ENCODE measurements around the gene TMEM248.
"Not testable (repeated sequence)": the region's sequence is repeated elsewhere in the genome, so short reads cannot be mapped to it uniquely, and the experiment has no call there.

DNA sequence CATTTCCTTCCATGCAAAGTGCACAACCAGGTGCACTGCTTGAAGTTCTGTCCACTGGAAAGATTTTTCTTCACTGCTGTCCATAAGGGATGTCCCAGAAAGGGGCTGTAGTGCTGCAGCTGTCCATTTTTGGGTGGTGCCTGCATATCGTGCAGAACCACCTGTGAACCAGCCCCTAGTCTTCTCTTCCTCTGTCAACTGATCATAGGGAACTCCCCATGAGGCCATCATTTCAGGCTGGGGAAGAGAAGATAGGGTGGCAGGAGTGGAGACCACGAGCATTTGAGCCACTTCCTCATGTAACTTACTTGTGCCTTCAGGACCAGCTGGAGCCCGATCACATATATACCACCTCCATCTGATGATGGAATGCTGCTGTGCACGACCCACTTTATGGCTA lies 12.4 kb upstream of the TMEM248 start:
- not testable (repeated sequence) for TF ChIP-seq ARNTL (CRISPR knock-in tag; IDR thresholded peaks at IDR 0.05; ENCODE audit: borderline replicate concordance, low read depth); ZFP3 (CRISPR knock-in tag; IDR thresholded peaks at IDR 0.05); SNAI2 (CRISPR knock-in tag; IDR thresholded peaks at IDR 0.05)
- TF ChIP-seq, protein P1, sequence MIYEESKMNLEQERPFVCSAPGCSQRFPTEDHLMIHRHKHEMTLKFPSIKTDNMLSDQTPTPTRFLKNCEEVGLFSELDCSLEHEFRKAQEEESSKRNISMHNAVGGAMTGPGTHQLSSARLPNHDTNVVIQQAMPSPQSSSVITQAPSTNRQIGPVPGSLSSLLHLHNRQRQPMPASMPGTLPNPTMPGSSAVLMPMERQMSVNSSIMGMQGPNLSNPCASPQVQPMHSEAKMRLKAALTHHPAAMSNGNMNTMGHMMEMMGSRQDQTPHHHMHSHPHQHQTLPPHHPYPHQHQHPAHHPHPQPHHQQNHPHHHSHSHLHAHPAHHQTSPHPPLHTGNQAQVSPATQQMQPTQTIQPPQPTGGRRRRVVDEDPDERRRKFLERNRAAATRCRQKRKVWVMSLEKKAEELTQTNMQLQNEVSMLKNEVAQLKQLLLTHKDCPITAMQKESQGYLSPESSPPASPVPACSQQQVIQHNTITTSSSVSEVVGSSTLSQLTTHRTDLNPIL (CRISPR knock-in tag; IDR thresholded peaks at IDR 0.05; ENCODE audit: low read depth): not testable (repeated sequence)
- TF ChIP-seq, protein P2, sequence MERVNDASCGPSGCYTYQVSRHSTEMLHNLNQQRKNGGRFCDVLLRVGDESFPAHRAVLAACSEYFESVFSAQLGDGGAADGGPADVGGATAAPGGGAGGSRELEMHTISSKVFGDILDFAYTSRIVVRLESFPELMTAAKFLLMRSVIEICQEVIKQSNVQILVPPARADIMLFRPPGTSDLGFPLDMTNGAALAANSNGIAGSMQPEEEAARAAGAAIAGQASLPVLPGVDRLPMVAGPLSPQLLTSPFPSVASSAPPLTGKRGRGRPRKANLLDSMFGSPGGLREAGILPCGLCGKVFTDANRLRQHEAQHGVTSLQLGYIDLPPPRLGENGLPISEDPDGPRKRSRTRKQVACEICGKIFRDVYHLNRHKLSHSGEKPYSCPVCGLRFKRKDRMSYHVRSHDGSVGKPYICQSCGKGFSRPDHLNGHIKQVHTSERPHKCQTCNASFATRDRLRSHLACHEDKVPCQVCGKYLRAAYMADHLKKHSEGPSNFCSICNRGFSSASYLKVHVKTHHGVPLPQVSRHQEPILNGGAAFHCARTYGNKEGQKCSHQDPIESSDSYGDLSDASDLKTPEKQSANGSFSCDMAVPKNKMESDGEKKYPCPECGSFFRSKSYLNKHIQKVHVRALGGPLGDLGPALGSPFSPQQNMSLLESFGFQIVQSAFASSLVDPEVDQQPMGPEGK (CRISPR knock-in tag; IDR thresholded peaks at IDR 0.05; ENCODE audit: borderline replicate concordance): not testable (repeated sequence)
